OCI-LY3 (cell line): ENCODE results near the gene FAM25G.

Experiments
- H2AFZ ChIP-seq: fragments of 200-600, 300-600 bp; shearing (Covaris generic); 2 replicates; pipeline ENCODE4 v1.6.0; 2014; ENCODE audit warnings: antibody characterized with exemption, low read depth, low read length
- H3K27ac ChIP-seq: fragments of 200-600, 300-600 bp; sonication (generic); 2 replicates; pipeline ENCODE4 v1.5.1; 2014; ENCODE audit warnings: mild to moderate bottlenecking, low read length, moderate library complexity, mixed read lengths
- H3K27me3 ChIP-seq: fragments of 200-600, 300-600 bp; sonication (generic); 2 replicates; pipeline ENCODE4 v1.6.1; 2014; ENCODE audit warnings: low read depth, low read length, mixed read lengths
- H3K36me3 ChIP-seq: fragments of 200-600, 300-600 bp; sonication (generic); replicated peaks from 2 replicates; pipeline ENCODE3; 2014; ENCODE audit warnings: low read depth, low read length, mixed read lengths
- H3K4me1 ChIP-seq: fragments of 300-600, 200-600 bp; sonication (generic); 2 replicates; pipeline ENCODE4 v1.6.1; 2014; ENCODE audit warnings: low read length, mixed read lengths
- H3K4me2 ChIP-seq: fragments of 200-600, 300-600 bp; sonication (generic); 2 replicates; pipeline ENCODE4 v1.6.1; 2014; ENCODE audit warnings: low read length, mixed read lengths
- H3K4me3 ChIP-seq: fragments of 300-600, 200-600 bp; sonication (generic); 2 replicates; pipeline ENCODE4 v1.5.1; 2014; ENCODE audit warnings: antibody characterized with exemption, mild to moderate bottlenecking, low read length, moderate library complexity
- H3K79me2 ChIP-seq: fragments of 300-600, 200-600 bp; shearing (Covaris generic); 2 replicates; pipeline ENCODE4 v1.6.1; 2014; ENCODE audit warnings: mild to moderate bottlenecking, low read length, mixed read lengths
- H3K9ac ChIP-seq: fragments of 300-600, 200-600 bp; shearing (Covaris generic); 2 replicates; pipeline ENCODE4 v1.6.0; 2014; ENCODE audit warnings: mild to moderate bottlenecking, low read length, moderate library complexity
- H3K9me3 ChIP-seq: fragments of 200-600, 300-600 bp; shearing (Covaris generic); 2 replicates; pipeline ENCODE4 v1.6.1; 2014; ENCODE audit warnings: low read length, mixed read lengths; ENCODE audit not compliant: insufficient read depth
- H4K20me1 ChIP-seq: fragments of 200-600, 300-600 bp; sonication (generic); 2 replicates; pipeline ENCODE4 v1.6.1; 2016; ENCODE audit warnings: low read length, mixed read lengths; ENCODE audit not compliant: insufficient read depth
- EZH2phosphoT487 ChIP-seq: fragments of 200-600 bp; shearing (Covaris generic); IDR thresholded peaks from 2 replicates; pipeline ENCODE4 v1.6.1; 2018; ENCODE audit warnings: antibody characterized with exemption, mixed run types, low read depth
- TF ChIP-seq, protein P1 (sequence below): fragments of 200-600, 300-600 bp; sonication (generic); IDR thresholded peaks from 2 replicates; pipeline ENCODE4 v1.5.1; 2014; ENCODE audit warnings: antibody characterized with exemption, low read length, low read depth

The FAM25G gene

GRCh38 chr10:47458466-47459154 lies 32.9 kb downstream of the FAM25G start:
- Histone ChIP-seq H3K79me2 (no peaks in the 10 kb centered on the region), H3K4me1 (no peaks in the 10 kb centered on the region), H3K4me2 (no peak overlapping the region), H3K27me3 (no peaks in the 10 kb centered on the region), H3K27ac (no peak overlapping the region), H3K9ac (no peak overlapping the region), H3K4me3 (no peak overlapping the region), H3K36me3 (no peaks in the 10 kb centered on the region), H2AFZ (no peak overlapping the region), H3K9me3 (no peaks in the 10 kb centered on the region), H4K20me1 (no peaks in the 10 kb centered on the region)
- TF ChIP-seq EZH2phosphoT487 = no peak
- TF ChIP-seq, protein P1, sequence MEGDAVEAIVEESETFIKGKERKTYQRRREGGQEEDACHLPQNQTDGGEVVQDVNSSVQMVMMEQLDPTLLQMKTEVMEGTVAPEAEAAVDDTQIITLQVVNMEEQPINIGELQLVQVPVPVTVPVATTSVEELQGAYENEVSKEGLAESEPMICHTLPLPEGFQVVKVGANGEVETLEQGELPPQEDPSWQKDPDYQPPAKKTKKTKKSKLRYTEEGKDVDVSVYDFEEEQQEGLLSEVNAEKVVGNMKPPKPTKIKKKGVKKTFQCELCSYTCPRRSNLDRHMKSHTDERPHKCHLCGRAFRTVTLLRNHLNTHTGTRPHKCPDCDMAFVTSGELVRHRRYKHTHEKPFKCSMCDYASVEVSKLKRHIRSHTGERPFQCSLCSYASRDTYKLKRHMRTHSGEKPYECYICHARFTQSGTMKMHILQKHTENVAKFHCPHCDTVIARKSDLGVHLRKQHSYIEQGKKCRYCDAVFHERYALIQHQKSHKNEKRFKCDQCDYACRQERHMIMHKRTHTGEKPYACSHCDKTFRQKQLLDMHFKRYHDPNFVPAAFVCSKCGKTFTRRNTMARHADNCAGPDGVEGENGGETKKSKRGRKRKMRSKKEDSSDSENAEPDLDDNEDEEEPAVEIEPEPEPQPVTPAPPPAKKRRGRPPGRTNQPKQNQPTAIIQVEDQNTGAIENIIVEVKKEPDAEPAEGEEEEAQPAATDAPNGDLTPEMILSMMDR = no peak

GRCh38 chr10:47457826-47458225 lies 33.7 kb downstream of the FAM25G start:
- Histone ChIP-seq H3K27me3 (no peaks in the 10 kb centered on the region), H3K27ac (no peak overlapping the region), H3K79me2 (no peaks in the 10 kb centered on the region), H3K9me3 (no peaks in the 10 kb centered on the region), H3K36me3 (no peaks in the 10 kb centered on the region), H2AFZ (no peak overlapping the region), H4K20me1 (no peaks in the 10 kb centered on the region), H3K9ac (no peak overlapping the region), H3K4me3 (no peak overlapping the region), H3K4me2 (no peak overlapping the region), H3K4me1 (no peaks in the 10 kb centered on the region)
- no peak for TF ChIP-seq EZH2phosphoT487
- TF ChIP-seq, protein P1 = no peak

- H3K4me3 ChIP-seq = no peak overlapping the region
- H3K79me2 ChIP-seq = no peaks in the 10 kb centered on the region
- no peaks in the 10 kb centered on the region for H3K36me3 ChIP-seq
- no peak overlapping the region for H3K9ac ChIP-seq
- no peaks in the 10 kb centered on the region for H3K9me3 ChIP-seq
- no peaks in the 10 kb centered on the region for H3K4me1 ChIP-seq
- no peak overlapping the region for H3K27ac ChIP-seq
- no peak overlapping the region for H2AFZ ChIP-seq
- H3K4me2 ChIP-seq = no peak overlapping the region
- no peak for TF ChIP-seq EZH2phosphoT487
- TF ChIP-seq, protein P1 = no peak
- no peaks in the 10 kb centered on the region for H3K27me3 ChIP-seq
- H4K20me1 ChIP-seq = no peaks in the 10 kb centered on the region
Observed at GRCh38 chr10:47457528-47457820, 34.0 kb downstream of the FAM25G start.

DNA sequence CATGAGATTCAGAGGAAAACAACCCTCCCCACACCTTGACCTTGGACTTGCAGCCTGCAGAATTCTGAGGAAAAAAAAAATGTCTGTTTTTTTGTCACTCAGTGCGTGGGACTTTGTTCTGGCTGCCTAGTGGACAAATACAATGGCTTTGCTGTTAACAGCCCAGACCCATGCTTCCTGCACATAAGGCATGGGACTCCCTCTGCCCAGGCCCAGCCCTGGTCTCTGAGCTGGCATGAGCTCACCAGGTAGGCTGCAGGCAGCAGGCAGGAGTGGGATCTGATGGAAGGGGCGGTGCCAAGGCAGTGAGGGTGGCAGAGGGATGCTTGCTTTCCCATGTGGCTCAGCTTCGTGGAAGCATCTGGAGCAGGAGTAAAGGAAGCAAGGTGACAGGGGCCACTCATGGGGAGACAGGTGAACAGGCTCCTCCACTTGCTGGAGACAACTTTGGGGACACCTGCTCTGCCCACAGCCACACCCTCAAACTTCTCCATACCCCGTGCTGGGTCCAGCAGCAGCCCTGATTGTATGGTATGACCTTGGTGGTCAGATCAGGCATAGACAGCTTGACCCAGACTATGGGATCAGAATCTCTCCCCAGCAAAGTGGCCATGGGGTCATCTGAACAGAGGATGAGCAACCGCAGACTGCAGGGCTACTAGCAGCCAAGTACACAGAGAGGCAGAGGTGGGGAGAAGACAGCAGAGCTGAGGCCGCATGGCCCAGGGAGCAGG lies 34.5 kb downstream of the FAM25G start:
- H2AFZ ChIP-seq = no peak overlapping the region
- no peak for TF ChIP-seq EZH2phosphoT487
- TF ChIP-seq, protein P1 = no peak

More for the DNA sequence above, 34.5 kb downstream of the FAM25G start:
- no peak overlapping the region for H3K4me2 ChIP-seq
- no peak overlapping the region for H3K9ac ChIP-seq
- H3K36me3 ChIP-seq = no peaks in the 10 kb centered on the region
- H3K4me3 ChIP-seq = no peak overlapping the region
- H4K20me1 ChIP-seq = no peaks in the 10 kb centered on the region
- no peaks in the 10 kb centered on the region for H3K79me2 ChIP-seq
- no peaks in the 10 kb centered on the region for H3K4me1 ChIP-seq
- no peaks in the 10 kb centered on the region for H3K27me3 ChIP-seq
- H3K9me3 ChIP-seq = no peaks in the 10 kb centered on the region
- no peak overlapping the region for H3K27ac ChIP-seq
